Caco-2 (cell line): ENCODE results near the gene SDCCAG8. TPM values are rescaled to one million over a fixed set of nuclear protein-coding genes. Genes with fewer than 3 reads are reported as not detected.

Experiments
- BruUV-seq: library from RNA; stranded (reverse); fragments of 400-500 nt; replicated peaks from 2 replicates; lab custom pipeline; 2021; lab: Mats Ljungman, UMichigan
- CTCF ChIA-PET: fragments of 300-600 bp; sonication (Branson Sonifier 250); formaldehyde crosslinking; loops from one replicate; lab custom pipeline; 2022; ENCODE audit warnings: antibody characterized with exemption; lab: Charles Lee
- POLR2A ChIA-PET: fragments of 300-600 bp; sonication (Branson Sonifier 250); formaldehyde crosslinking; loops from one replicate; lab custom pipeline; 2022; ENCODE audit warnings: antibody characterized with exemption; lab: Charles Lee
- DNase-seq, 2 experiments: peaks; one replicate each; pipeline versions ENCODE4 v3.0.0 to v3.0.0-alpha.2; 2020 to 2022
- H3K27me3 ChIP-seq: replicated peaks from 2 replicates; pipeline ENCODE4 v1.6.0; 2011; ENCODE audit warnings: low read length; ENCODE audit not compliant: control insufficient read depth, insufficient read depth
- H3K36me3 ChIP-seq: 2 replicates; pipeline ENCODE4 v1.5.1; 2011; ENCODE audit warnings: low read length; ENCODE audit not compliant: control insufficient read depth, insufficient read depth
- H3K4me1 ChIP-seq: fragments of 250-450 bp; sonication (Bioruptor Pico); 2 replicates; pipeline ENCODE4 v1.5.1; 2020; ENCODE audit warnings: mild to moderate bottlenecking
- H3K4me3 ChIP-seq: 2 replicates; pipeline ENCODE4 v1.5.1; 2011; ENCODE audit warnings: low read depth, mild to moderate bottlenecking, control low read depth, low read length
- H3K9me3 ChIP-seq: fragments of 250-450 bp; sonication (Bioruptor Pico); 2 replicates; pipeline ENCODE4 v1.5.1; 2020; ENCODE audit warnings: mild to moderate bottlenecking, moderate library complexity
- H3K27ac Mint-ChIP-seq: one replicate; pipeline ENCODE4 v1.8.0; 2022; ENCODE audit warnings: mixed read lengths; ENCODE audit not compliant: unreplicated experiment
- H3K27me3 Mint-ChIP-seq: one replicate; pipeline ENCODE4 v1.8.0; 2022; ENCODE audit warnings: mixed read lengths; ENCODE audit not compliant: insufficient read depth, unreplicated experiment
- H3K36me3 Mint-ChIP-seq: one replicate; pipeline ENCODE4 v1.8.0; 2022; ENCODE audit warnings: mild to moderate bottlenecking, mixed read lengths; ENCODE audit not compliant: insufficient read depth, unreplicated experiment
- H3K4me1 Mint-ChIP-seq: one replicate; pipeline ENCODE4 v1.8.0; 2022; ENCODE audit warnings: low read depth, mixed read lengths; ENCODE audit not compliant: unreplicated experiment
- H3K4me3 Mint-ChIP-seq: one replicate; pipeline ENCODE4 v1.8.0; 2022; ENCODE audit warnings: mild to moderate bottlenecking, moderate library complexity, mixed read lengths; ENCODE audit not compliant: unreplicated experiment
- H3K9me3 Mint-ChIP-seq: one replicate; pipeline ENCODE4 v1.8.0; 2022; ENCODE audit warnings: mixed read lengths; ENCODE audit not compliant: unreplicated experiment
- intact Hi-C: fragments of 100-400 bp; cut with micrococcal nuclease; formaldehyde crosslinking; loops from one replicate; pipeline ENCODE4 v1.10.0; 2022; ENCODE audit not compliant: unreplicated experiment
- total RNA-seq: library from RNA; stranded (reverse); gene quantifications from 2 replicates; pipeline ENCODE4 v1.2.3, GENCODE V29; 2022
- TF ChIP-seq, protein P1 (sequence below), 2 experiments: fragments of 200-600 bp in 1 of 2; IDR thresholded peaks; 1 replicate in 1 of 2; 2 replicates in 1 of 2; pipeline versions ENCODE4 v1.5.1 to v1.8.0; 2011 to 2022; ENCODE audit warnings: antibody characterized with exemption in 1 of 2, control low read depth in 1 of 2, inconsistent platforms in 1 of 2, low read depth in 1 of 2, low read length in 1 of 2, mild to moderate bottlenecking in 1 of 2, moderate library complexity in 1 of 2; ENCODE audit not compliant: insufficient read depth in 1 of 2, severe bottlenecking in 1 of 2, unreplicated experiment in 1 of 2

SDCCAG8 gene
- total RNA-seq, 1 experiment from 2014 or later = 23.0 TPM

DNA sequence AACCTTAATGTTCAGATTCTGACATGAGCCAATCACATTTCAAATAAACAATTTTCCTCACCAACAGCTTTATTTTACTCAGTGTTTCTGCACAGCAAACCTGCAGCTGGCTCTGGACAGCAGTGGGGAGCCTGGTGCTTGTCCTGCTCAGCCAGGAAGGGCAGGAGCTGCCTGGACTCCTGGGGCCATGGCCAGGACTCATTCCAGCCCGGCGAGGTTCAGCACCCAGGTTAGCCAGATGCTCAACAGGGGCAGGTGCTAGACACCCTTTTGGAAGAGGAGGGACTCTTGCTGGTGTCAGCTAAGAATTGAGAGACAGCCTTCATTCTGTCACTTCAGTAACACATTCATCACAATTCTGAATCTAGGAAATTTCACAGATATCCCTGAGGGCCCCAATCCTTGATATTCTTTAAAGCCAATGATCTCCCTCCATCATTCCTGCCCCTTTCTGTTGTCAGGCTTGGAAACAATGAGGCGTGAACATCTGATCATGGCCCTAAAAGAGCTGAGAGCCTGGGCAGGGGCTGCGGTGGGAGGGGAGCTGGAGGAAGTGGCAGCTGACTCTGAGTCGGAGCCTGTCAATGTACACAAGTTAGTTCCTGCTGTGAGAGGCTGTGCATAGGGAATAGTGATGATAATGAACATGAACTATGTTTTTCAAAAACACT lies 251.3 kb downstream of the SDCCAG8 start:
- Mint-ChIP-seq H3K4me3 (no peak overlapping the region), H3K36me3 (no peaks in the 10 kb centered on the region), H3K9me3 (no peaks in the 10 kb centered on the region), H3K4me1 (no peaks in the 10 kb centered on the region), H3K27me3 (no peaks in the 10 kb centered on the region), H3K27ac (no peak overlapping the region)
- TF ChIP-seq, protein P1, sequence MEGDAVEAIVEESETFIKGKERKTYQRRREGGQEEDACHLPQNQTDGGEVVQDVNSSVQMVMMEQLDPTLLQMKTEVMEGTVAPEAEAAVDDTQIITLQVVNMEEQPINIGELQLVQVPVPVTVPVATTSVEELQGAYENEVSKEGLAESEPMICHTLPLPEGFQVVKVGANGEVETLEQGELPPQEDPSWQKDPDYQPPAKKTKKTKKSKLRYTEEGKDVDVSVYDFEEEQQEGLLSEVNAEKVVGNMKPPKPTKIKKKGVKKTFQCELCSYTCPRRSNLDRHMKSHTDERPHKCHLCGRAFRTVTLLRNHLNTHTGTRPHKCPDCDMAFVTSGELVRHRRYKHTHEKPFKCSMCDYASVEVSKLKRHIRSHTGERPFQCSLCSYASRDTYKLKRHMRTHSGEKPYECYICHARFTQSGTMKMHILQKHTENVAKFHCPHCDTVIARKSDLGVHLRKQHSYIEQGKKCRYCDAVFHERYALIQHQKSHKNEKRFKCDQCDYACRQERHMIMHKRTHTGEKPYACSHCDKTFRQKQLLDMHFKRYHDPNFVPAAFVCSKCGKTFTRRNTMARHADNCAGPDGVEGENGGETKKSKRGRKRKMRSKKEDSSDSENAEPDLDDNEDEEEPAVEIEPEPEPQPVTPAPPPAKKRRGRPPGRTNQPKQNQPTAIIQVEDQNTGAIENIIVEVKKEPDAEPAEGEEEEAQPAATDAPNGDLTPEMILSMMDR (IDR thresholded peaks at IDR 0.05; ENCODE audit: insufficient read depth in 1 of 2, low read depth in 1 of 2, low read length in 1 of 2, severe bottlenecking in 1 of 2, unreplicated experiment in 1 of 2) = no peak
- no peaks in the 10 kb centered on the region for H3K4me1 ChIP-seq
- H3K27me3 ChIP-seq = no peaks in the 10 kb centered on the region
- intact Hi-C loops = loop anchor here (10.0 kb wide), 1 partner anchor 768 kb away; no protein-coding TSS in a partner anchor
- BruUV-seq = no TSS peak
- H3K4me3 ChIP-seq = no peak overlapping the region
- ChIA-PET CTCF (interaction anchor here (0.6 kb wide), 1 partner anchor 15 kb away, joined by 3 read pairs; no protein-coding TSS in a partner anchor), POLR2A (no interaction called here)
- no peaks in the 10 kb centered on the region for H3K9me3 ChIP-seq
- no peak for DNase-seq
- no peaks in the 10 kb centered on the region for H3K36me3 ChIP-seq

DNA sequence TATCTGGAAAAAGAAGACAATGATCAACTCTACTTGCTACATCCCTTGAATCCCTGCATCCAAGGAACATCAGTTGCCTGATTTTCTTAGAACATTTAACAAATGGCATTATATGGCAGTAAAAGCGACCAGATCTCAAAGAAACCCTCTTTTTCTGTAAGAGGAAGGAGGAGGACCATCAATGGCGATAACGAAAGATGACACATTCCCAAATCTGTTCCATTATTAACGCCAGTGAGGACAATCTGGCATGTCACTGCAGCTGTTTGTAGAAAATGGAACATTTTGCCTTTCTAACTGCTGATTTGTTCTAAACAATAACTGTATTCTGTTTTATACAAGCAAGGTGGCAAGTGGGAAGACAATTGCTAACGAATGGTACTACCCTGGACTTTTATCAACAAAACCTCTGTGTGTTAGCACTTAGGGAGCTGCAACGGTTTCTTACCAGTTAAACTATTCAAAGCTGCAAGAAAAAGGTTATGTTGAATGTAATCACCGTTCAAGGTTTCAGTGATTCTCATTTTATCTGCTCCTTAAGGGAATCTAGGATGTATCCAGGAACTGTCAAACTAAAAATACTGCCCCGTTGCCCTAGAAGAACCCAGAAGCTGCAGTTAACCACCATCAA lies 251.9 kb downstream of the SDCCAG8 start:
- Histone ChIP-seq H3K27me3 (no peaks in the 10 kb centered on the region), H3K9me3 (no peaks in the 10 kb centered on the region), H3K36me3 (no peaks in the 10 kb centered on the region), H3K4me1 (no peaks in the 10 kb centered on the region), H3K4me3 (no peak overlapping the region)
- no peaks in the 10 kb centered on the region for H3K4me1 Mint-ChIP-seq
- no peaks in the 10 kb centered on the region for H3K9me3 Mint-ChIP-seq
- ChIA-PET POLR2A (no interaction called here), CTCF (no interaction called here)
- DNase-seq = no peak
- H3K27me3 Mint-ChIP-seq = no peaks in the 10 kb centered on the region
- no peaks in the 10 kb centered on the region for H3K36me3 Mint-ChIP-seq
- no peak overlapping the region for H3K27ac Mint-ChIP-seq
- no peak overlapping the region for H3K4me3 Mint-ChIP-seq
- TF ChIP-seq, protein P1 (IDR thresholded peaks at IDR 0.05; ENCODE audit: insufficient read depth in 1 of 2, low read depth in 1 of 2, low read length in 1 of 2, severe bottlenecking in 1 of 2, unreplicated experiment in 1 of 2) = no peak
- no TSS peak for BruUV-seq
- intact Hi-C loops = loop anchor here (10.0 kb wide), 1 partner anchor 767 kb away; no protein-coding TSS in a partner anchor

DNA sequence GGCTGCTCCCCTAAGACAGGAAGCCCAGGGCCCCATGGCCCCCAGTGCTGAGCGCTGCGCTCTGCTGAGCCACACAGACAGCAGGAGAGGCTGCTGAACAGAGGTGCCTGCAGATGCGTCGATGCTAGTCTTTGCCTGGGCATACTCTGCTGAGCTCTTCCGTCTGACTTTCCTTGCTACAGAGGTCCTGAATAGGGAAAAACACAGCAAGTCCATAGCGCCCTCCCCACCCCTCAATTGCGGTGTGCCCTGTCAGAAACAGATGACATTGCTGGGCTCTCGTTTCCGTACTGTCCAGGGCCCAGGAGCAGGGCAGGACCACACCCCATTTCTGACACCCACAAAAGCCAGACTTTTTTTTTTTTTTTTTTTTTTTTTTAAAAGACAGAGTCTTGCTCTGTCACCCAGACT lies 252.5 kb downstream of the SDCCAG8 start:
- H3K9me3 Mint-ChIP-seq = no peaks in the 10 kb centered on the region
- TF ChIP-seq, protein P1 (IDR thresholded peaks at IDR 0.05; ENCODE audit: insufficient read depth in 1 of 2, low read depth in 1 of 2, low read length in 1 of 2, severe bottlenecking in 1 of 2, unreplicated experiment in 1 of 2) = no peak
- intact Hi-C loops = loop anchor here (10.0 kb wide), 1 partner anchor 766 kb away; no protein-coding TSS in a partner anchor
- no TSS peak for BruUV-seq
- no peak overlapping the region for H3K27ac Mint-ChIP-seq
- H3K4me3 ChIP-seq = no peak overlapping the region
- DNase-seq = no peak
- no peaks in the 10 kb centered on the region for H3K9me3 ChIP-seq
- H3K36me3 ChIP-seq = no peaks in the 10 kb centered on the region
- ChIA-PET CTCF (no interaction called here), POLR2A (no interaction called here)
- H3K27me3 Mint-ChIP-seq = no peaks in the 10 kb centered on the region
- H3K27me3 ChIP-seq = no peaks in the 10 kb centered on the region
- no peaks in the 10 kb centered on the region for H3K4me1 ChIP-seq
- no peak overlapping the region for H3K4me3 Mint-ChIP-seq
- H3K4me1 Mint-ChIP-seq = no peaks in the 10 kb centered on the region
- H3K36me3 Mint-ChIP-seq = no peaks in the 10 kb centered on the region
